Measurements from ENCODE around the gene RNF5.
"Not testable (repeated sequence)": the region's sequence is repeated elsewhere in the genome, so short reads cannot be mapped to it uniquely, and the experiment has no call there.

The RNF5 gene

GRCh38 chr6:32204268-32204715, 26.1 kb downstream of the RNF5 start:
- peak; percentile 64 for DNase-seq (ENCODE audit: low read depth, low spot score)

- no peak for DNase-seq (ENCODE audit: low read depth, low spot score)
These were observed 30.8 kb downstream of the RNF5 start for GRCh38 chr6:32208996-32209395.

- no peak for DNase-seq (ENCODE audit: low read depth, low spot score)
These were observed 32.0 kb downstream of the RNF5 start for GRCh38 chr6:32210191-32210601.

DNA sequence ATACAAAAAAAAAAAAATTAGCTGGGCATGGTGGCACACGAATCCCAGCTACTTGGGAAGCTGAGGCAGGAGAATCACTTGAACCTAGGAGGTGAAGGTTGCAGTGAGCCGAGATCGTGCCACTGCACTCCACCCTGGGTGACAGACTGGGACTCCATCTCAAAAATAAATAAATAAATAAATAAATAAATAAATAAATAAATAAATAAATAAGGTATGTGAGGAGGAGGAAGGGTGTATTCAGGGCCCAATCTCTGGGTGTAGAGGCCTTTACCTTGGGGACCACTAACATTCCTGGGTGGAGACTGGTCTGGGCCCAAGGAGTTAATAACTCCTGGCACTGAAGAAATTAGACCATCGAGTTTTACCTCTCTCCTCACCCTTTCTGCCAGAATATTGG, 33.2 kb downstream of the RNF5 start:
- not testable (repeated sequence) for DNase-seq (ENCODE audit: low read depth, low spot score)

DNA sequence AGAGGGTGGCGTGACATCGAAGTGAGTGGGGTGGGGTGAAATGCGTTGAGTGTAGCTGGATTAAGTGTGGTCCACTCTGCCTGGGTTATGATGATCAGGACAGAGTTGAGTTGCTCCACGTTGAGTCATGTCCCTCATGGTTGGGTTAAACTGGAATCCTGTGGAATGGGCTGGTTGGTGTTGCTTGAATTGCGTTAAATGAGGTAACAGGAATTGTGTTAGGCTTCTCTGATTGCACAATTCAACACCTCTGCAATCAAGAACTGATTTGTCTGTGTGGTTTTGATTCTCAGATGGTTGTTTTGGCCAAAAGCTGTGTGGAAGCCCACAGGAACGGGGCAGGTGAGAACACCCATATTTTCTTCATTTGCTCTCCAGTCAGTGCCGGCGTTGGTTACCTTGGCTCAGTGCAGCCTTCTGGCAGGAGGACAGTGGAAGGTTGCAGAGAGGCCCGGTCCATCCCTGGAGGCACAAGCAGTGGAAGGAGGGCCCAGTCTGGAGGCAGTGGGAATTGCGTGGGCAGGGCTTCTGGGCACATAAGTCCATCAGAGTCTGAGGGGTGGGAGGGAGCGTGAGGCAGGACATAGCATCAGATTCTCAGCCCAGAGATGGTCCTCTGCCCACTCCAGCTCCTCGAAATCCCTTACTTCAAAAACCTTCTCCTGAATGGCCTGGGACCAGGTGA, 34.0 kb downstream of the RNF5 start:
- DNase-seq (ENCODE audit: low read depth, low spot score) = no peak

- no peak for DNase-seq (ENCODE audit: low read depth, low spot score)
These were observed 35.4 kb downstream of the RNF5 start for GRCh38 chr6:32213649-32214048.

DNA sequence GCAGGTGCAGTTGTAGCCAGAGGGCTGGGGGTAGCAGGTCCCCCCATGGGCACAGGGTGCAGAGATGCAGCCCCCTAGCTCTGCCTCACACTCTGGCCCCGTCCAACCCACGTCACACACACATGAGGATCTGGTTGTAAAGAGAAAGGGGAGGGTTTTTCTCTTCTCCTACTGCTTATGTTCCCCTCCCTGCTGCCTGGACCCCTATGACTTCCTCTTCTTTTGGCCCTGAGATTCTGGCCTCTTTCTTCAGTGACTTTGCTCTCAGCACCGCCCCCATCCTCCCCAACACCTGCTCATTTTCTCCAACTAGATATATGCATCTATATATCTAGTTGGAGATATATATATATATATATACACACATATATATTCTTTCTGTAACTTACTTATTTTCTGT, 35.9 kb downstream of the RNF5 start:
- DNase-seq (ENCODE audit: low read depth, low spot score) = no peak

- no peak for DNase-seq (ENCODE audit: low read depth, low spot score)
These were observed 37.4 kb downstream of the RNF5 start for GRCh38 chr6:32215617-32216016.

GRCh38 chr6:32216285-32216684, 38.1 kb downstream of the RNF5 start:
- no peak for DNase-seq (ENCODE audit: low read depth, low spot score)

GRCh38 chr6:32216998-32217397, 38.8 kb downstream of the RNF5 start:
- no peak for DNase-seq (ENCODE audit: low read depth, low spot score)

DNA sequence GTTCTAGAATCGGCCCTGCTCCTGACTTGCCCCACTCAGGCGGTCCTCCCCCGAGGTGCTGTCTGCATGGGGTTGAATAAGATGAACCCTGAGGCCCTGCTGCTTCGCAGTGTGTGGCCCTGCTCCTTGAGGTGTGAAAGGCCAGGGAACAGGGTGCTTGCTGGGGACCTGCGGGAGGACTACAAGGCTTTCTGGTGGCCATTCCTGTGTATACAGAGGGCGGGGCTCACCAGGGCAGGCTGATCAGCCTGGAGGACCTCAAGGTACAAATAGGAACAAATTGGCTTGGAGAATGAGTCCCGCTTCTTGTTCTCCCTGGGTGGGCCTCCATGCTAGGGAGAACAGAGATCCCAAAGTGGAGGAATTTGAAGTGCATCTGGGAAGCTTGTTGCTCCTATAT, 40.0 kb downstream of the RNF5 start:
- DNase-seq (ENCODE audit: low read depth, low spot score) = no peak

DNA sequence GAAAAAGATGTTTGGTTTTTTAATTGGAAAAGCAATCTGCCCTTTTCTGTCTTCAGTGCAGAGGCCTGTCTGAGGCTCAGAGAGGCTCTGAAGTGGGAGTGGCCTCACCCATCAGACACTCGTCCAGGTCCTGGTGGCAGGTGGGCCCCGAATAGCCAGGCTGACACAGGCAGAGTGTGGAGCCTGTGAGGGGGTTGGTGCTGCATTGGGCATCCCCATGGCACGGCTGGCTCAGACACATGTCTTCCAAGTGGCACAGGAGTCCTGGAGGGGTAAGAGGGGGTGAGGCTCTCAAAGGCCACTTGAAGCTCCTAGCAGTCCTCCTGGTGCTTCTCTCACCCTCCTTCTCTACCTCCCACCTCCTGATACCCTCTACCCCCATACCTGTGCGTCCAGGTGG, 41.8 kb downstream of the RNF5 start:
- no peak for DNase-seq (ENCODE audit: low read depth, low spot score)

- DNase-seq (ENCODE audit: low read depth, low spot score) = no peak
These were observed 44.4 kb downstream of the RNF5 start for GRCh38 chr6:32222333-32223230.

DNA sequence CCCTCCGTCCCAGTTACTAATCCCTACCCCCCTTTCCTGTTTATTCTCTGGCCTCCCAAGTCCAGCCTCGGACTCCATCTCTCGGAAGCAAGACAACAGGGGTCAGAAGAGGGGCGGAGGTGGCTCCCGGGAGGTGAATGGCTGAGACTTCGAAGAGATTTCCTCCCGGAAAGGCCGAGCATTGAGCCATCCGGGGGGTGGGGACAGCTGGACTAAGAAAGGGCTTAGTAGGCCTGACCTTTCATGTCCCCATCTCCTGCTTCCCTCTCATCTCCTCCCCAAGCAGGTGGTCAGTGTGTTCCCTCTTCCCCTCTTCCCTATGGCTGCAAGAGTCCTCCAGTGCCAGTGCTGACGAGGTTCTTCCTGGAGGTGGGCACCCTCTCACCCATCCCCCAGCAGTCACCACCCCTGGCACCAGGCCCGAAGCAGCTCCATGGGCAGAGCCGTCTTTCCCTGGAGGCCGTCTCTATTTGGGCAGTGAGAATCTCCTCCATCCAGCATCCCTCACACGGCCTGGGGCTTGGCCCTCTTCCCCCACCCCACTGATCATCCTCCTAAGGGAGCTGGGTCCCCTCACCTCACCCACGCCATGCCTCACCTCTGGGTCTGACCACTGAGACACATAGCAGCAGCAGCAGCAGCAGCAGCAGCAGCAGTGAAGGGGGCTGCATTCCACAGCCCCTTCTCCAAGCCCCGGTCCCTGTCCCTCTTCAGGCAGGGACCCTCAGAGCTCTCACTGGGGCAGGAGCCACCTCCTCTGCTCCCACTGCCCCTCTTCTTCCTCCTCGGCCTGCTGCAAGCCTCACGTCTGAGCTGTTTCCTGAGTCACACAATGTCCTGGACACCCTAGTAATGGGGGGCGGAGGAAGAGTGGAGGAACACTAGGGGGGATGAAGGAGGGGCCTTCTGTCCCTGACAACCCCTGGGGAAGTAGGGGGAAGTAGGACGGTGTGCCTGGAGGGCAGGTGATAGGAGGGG, 45.3 kb downstream of the RNF5 start, which contains the start of gene NOTCH4:
TSS of gene NOTCH4 (minus strand) at position 810 of the 978 bp plus-strand sequence. CDS start at position 671, 139 bp downstream.
- DNase-seq (ENCODE audit: low read depth, low spot score) = no peak

DNA sequence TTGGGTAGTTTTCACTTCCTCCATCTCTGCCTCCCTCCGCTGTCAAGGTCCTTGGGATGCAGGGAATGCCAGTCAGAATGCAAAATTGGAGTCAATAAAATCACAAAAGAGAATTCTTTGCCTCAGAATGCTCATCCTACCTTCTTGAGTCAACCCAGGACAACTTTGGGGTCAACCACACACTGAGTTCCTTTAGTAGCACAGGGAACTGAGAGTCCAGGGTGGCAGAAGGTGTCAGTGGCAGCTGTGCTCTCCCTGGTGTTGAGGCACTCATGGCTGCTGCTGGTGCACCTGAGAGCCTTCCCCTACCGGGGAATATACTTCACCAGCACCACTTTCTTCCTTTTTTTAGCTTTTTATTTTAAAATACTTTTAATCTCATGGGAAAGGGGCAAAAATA, 46.5 kb downstream of the RNF5 start:
- DNase-seq (ENCODE audit: low read depth, low spot score) = no peak

DNA sequence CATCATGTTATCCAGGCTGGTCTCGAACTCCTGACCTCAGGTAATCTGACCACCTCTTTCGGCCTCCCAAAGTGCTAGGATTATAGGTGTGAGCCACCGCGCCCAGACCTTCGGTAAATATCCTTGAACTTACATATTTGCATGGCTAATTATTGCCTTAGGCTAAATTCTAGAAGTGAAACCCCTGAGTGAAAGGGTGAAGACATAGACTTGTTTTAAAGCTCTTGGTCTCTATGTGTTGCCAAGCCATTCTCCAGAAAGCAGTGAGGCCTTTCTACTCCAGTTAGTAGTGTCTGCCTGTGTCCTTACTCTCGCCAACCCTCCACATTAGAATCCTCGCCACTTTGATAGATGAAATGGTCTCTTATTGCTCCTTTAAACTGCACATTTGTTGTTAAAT, 48.2 kb downstream of the RNF5 start:
- DNase-seq (ENCODE audit: low read depth, low spot score) = no peak

Measured in ELF-1 (cell line).